SK-N-MC (cell line): ENCODE results near the gene KCNH1.

Experiments
- DNase-seq: peaks from one replicate; pipeline ENCODE4 v3.0.0-alpha.2; 2011; ENCODE audit warnings: low read depth, low spot score
- H3K27ac ChIP-seq: fragments of 200-600 bp; sonication (generic); 2 replicates; pipeline ENCODE4 v1.5.1; 2016; ENCODE audit warnings: mixed run types
- H3K36me3 ChIP-seq: fragments of 200-600 bp; sonication (generic); 2 replicates; pipeline ENCODE4 v1.6.1; 2017; ENCODE audit warnings: antibody characterized with exemption, low read length, mixed read lengths; ENCODE audit not compliant: insufficient read depth
- H3K4me3 ChIP-seq: fragments of 200-600 bp; sonication (generic); 2 replicates; pipeline ENCODE4 v1.5.1; 2016
- H3K9ac ChIP-seq: fragments of 200-600 bp; sonication (generic); 2 replicates; pipeline ENCODE4 v1.8.0; 2017; ENCODE audit warnings: mixed run types, mixed read lengths; ENCODE audit not compliant: insufficient read length
- H3K9me3 ChIP-seq: fragments of 200-600 bp; sonication (generic); 2 replicates; pipeline ENCODE4 v1.6.1; 2017; ENCODE audit warnings: low read depth, mild to moderate bottlenecking, antibody characterized with exemption, low read length, moderate library complexity, mixed read lengths
- EZH2 ChIP-seq: fragments of 200-600 bp; sonication (generic); IDR thresholded peaks from one replicate; pipeline ENCODE4 v1.6.1; 2017; ENCODE audit warnings: antibody characterized with exemption
- FOXP2 ChIP-seq: optimal IDR thresholded peaks from 2 replicates; pipeline ENCODE3; 2011; ENCODE audit warnings: mild to moderate bottlenecking, moderate library complexity; ENCODE audit not compliant: insufficient read depth; ENCODE audit errors: extremely low read length, control extremely low read depth
- POLR2AphosphoS5 ChIP-seq: IDR thresholded peaks from 2 replicates; pipeline ENCODE4 v1.6.1; 2012; ENCODE audit warnings: mild to moderate bottlenecking, low read depth, low read length, borderline replicate concordance

KCNH1 gene

DNA sequence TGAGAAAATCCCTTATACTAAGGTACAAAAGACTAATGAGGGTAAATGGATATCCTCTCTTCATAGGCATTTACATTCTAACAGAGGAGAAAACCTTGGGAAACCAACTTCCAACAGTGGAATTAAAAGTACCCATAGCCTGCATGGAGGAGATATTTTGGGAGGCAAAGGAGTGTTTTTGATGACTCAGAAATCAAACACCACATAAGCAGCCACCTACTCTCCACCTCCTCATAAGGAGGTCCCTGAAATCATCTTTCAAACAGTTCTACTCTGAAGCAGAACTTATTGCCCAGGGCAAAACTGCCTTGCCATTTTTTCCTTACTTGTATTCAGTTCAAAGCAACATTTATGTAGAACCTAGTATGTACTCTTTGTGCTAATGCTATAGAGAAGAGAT lies 211.3 kb downstream of the KCNH1 start:
- no peak overlapping the region for H3K4me3 ChIP-seq
- H3K9me3 ChIP-seq: no peaks in the 10 kb centered on the region
- no peak for TF ChIP-seq EZH2
- TF ChIP-seq POLR2AphosphoS5: no peak
- H3K27ac ChIP-seq: no peak overlapping the region
- no peak for DNase-seq
- no peaks in the 10 kb centered on the region for H3K36me3 ChIP-seq
- no peak overlapping the region for H3K9ac ChIP-seq

DNA sequence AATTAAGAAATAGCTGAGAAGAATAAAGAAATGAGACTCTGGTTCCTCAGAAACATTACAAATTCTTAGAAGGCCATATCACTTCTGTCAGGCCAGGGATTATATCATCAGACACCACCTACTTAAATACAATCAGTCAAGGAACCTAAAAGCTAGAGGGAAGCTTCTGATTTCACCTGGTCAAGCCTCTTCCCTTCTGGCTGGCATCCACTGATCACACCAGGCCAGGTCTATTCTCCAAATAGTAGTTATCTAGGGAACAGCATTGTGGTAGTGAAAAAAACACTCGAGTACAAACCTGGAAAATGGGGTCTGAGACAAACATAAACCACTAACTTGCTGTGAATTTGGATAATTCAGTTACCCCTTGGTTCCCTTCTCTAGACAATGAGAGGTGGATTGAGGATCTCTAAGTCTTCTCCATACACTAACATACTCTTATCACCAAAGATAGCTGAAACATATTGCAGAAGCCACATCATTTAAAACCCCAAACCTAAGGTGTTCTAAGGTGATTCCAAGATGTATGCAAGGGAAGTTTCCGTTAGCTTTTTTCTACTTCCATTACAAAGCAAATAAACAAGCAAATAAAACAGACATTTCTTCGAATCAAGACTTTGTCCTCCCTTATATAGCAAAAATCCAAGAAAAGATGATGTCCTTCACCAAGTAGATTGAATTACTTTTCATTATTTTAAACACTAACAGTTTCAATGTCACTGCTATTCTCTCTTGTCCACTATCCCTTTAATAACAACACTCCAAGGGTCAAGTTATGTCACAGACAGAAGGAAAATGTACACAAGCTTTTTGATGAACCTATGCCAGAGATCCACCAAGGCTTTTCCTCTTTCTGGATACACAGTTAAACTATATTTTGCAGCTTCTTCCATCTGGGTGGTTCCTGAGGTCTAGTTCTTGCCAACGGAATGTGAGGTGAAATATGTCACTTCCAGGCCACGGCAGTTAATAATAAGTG lies 212.9 kb downstream of the KCNH1 start:
- no peak for TF ChIP-seq FOXP2
- Histone ChIP-seq H3K9ac (no peak overlapping the region), H3K9me3 (no peaks in the 10 kb centered on the region), H3K4me3 (no peak overlapping the region), H3K36me3 (no peaks in the 10 kb centered on the region), H3K27ac (no peak overlapping the region)
- no peak for DNase-seq

- Histone ChIP-seq H3K9me3 (no peaks in the 10 kb centered on the region), H3K4me3 (no peak overlapping the region), H3K36me3 (no peaks in the 10 kb centered on the region), H3K27ac (no peak overlapping the region), H3K9ac (no peak overlapping the region)
- TF ChIP-seq EZH2: no peak
- no peak for TF ChIP-seq FOXP2
- TF ChIP-seq POLR2AphosphoS5: no peak
- no peak for DNase-seq
Observed at GRCh38 chr1:210920258-210920657, 213.7 kb downstream of the KCNH1 start.

GRCh38 chr1:210918893-210919292 lies 215.1 kb downstream of the KCNH1 start:
- H3K36me3 ChIP-seq: no peaks in the 10 kb centered on the region
- H3K4me3 ChIP-seq: no peak overlapping the region
- TF ChIP-seq POLR2AphosphoS5 (no peak), FOXP2 (no peak), EZH2 (no peak)
- no peak for DNase-seq
- no peak overlapping the region for H3K27ac ChIP-seq
- H3K9me3 ChIP-seq: no peaks in the 10 kb centered on the region
- no peak overlapping the region for H3K9ac ChIP-seq

DNA sequence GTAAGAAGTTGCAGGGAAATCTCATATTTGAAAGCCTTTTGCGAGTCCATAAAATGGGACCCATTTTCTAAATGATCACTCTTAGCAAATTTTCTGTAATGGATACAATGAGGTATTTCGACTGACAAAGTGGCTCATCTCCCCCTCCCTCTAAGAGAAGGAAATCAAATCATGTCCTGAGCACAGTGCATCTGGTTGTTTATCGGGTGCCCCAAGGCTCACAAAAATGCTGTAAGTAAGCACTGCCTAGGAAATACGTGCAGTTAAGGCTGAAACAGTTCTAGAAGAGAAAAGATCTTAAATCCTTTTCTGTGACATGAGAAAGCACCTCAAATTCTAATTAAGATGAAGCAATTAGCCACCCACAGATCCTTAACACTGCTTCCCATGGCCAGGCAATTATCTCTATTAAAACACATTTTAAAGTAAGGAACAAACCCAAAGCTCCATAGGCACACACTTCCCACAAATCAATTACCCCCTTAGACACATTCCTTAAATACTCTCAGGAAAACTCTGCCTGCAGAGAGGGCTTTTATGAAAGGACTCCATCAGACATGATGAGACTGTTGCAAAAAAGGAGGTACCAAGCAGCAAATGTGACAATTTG lies 216.3 kb downstream of the KCNH1 start:
- H3K4me3 ChIP-seq: no peak overlapping the region
- no peak overlapping the region for H3K9ac ChIP-seq
- no peaks in the 10 kb centered on the region for H3K9me3 ChIP-seq
- TF ChIP-seq POLR2AphosphoS5 (no peak), FOXP2 (no peak), EZH2 (no peak)
- DNase-seq: no peak
- H3K36me3 ChIP-seq: no peaks in the 10 kb centered on the region
- no peak overlapping the region for H3K27ac ChIP-seq

DNA sequence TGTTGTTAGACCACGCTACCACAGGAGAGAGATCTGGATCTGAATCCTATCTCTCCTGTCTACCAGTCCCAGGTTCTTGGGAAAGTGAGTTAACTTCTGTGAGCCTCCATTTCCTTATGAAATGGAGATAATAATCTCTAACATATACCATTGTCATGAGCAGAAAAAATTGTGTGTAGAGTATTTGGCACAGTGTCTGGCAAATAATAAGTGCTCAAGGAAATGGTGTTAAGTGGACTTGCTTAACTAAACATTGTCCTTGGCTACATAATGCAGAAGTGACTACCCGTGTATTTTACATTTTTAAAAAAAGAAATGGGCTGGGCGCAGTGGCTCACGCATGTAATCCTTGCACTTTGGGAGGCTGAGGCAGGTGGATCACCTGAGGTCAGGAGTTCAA lies 217.4 kb downstream of the KCNH1 start:
- TF ChIP-seq EZH2: no peak
- no peak for TF ChIP-seq POLR2AphosphoS5
- TF ChIP-seq FOXP2: no peak
- Histone ChIP-seq H3K36me3 (no peaks in the 10 kb centered on the region), H3K27ac (no peak overlapping the region), H3K9me3 (no peaks in the 10 kb centered on the region), H3K4me3 (no peak overlapping the region), H3K9ac (no peak overlapping the region)
- no peak for DNase-seq

GRCh38 chr1:210915890-210916507 lies 217.9 kb downstream of the KCNH1 start:
- TF ChIP-seq POLR2AphosphoS5: no peak
- TF ChIP-seq EZH2: no peak
- no peak for TF ChIP-seq FOXP2
- DNase-seq: no peak
- Histone ChIP-seq H3K9ac (no peak overlapping the region), H3K27ac (no peak overlapping the region), H3K36me3 (no peaks in the 10 kb centered on the region), H3K9me3 (no peaks in the 10 kb centered on the region), H3K4me3 (no peak overlapping the region)

- no peak for TF ChIP-seq POLR2AphosphoS5
- TF ChIP-seq EZH2: no peak
- TF ChIP-seq FOXP2: no peak
- Histone ChIP-seq H3K9me3 (no peaks in the 10 kb centered on the region), H3K4me3 (no peak overlapping the region), H3K36me3 (no peaks in the 10 kb centered on the region), H3K27ac (no peak overlapping the region), H3K9ac (no peak overlapping the region)
- DNase-seq: no peak
Observed at GRCh38 chr1:210912752-210913151, 221.2 kb downstream of the KCNH1 start.
